ENCODE measurements around the gene ABHD17A.

GRCh38 chr19:1865172-1866010, 19.9 kb downstream of the ABHD17A start:
- TF ChIP-seq CREB5 (CRISPR knock-in tag; IDR thresholded peaks at IDR 0.05; ENCODE audit: low read depth), result no peak
- no peak for TF ChIP-seq RARB (CRISPR knock-in tag; IDR thresholded peaks at IDR 0.05)
- no peak for TF ChIP-seq PATZ1 (CRISPR knock-in tag; IDR thresholded peaks at IDR 0.05; ENCODE audit: borderline replicate concordance)
- TF ChIP-seq ZNF8 (CRISPR knock-in tag; IDR thresholded peaks at IDR 0.05), result no peak
- no peak for TF ChIP-seq SNAI2 (CRISPR knock-in tag; IDR thresholded peaks at IDR 0.05)
- TF ChIP-seq ESRRG (CRISPR knock-in tag; IDR thresholded peaks at IDR 0.05), result no peak
- TF ChIP-seq ZNF70 (CRISPR knock-in tag; IDR thresholded peaks at IDR 0.05), result no peak
- no peak for TF ChIP-seq ARNTL (CRISPR knock-in tag; IDR thresholded peaks at IDR 0.05; ENCODE audit: borderline replicate concordance, low read depth)
- no peak for TF ChIP-seq TOX (CRISPR knock-in tag; IDR thresholded peaks at IDR 0.05; ENCODE audit: borderline replicate concordance)
- no peak for TF ChIP-seq TCF4 (CRISPR knock-in tag; IDR thresholded peaks at IDR 0.05; ENCODE audit: borderline replicate concordance)
- TF ChIP-seq CSRNP3 (CRISPR knock-in tag; IDR thresholded peaks at IDR 0.05), result no peak
- TF ChIP-seq TSHZ2 (CRISPR knock-in tag; IDR thresholded peaks at IDR 0.05), result no peak
